Heart left ventricle (tissue), 16 donors: Measurements from ENCODE around the gene GPC2. TPM values are rescaled to one million over a fixed set of nuclear protein-coding genes. Genes with fewer than 3 reads are reported as not detected.

ENCODE experiments used
- ATAC-seq, 4 donors: fragments of 200-7000 bp; cut with Tn5 transposase; one replicate each; pipeline ENCODE4 v1.9.1; 2020 to 2022; ENCODE audit warnings: moderate library complexity in 4 of 4, mild to moderate bottlenecking in 3 of 4, moderate number of reproducible peaks in 1 of 4
- DNase-seq, 5 donors: peaks; one replicate each; pipeline ENCODE4 v3.0.0-alpha.2; 2020
- H3K27ac ChIP-seq, 12 donors: fragments of 200-600 bp; sonication (generic) in 4 of 12; one replicate each; pipeline versions ENCODE4 v1.5.0 to v1.8.0; 2016 to 2022; ENCODE audit warnings: mild to moderate bottlenecking in 2 of 12
- H3K27me3 ChIP-seq, 9 donors: fragments of 200-600 bp; sonication (generic) in 2 of 9; one replicate each; pipeline versions ENCODE4 v1.5.1 to v1.8.0; 2016 to 2022; ENCODE audit warnings: mild to moderate bottlenecking in 3 of 9
- H3K36me3 ChIP-seq, 9 donors: fragments of 200-600 bp; sonication (generic) in 2 of 9; one replicate each; pipeline versions ENCODE4 v1.5.0 to v1.8.0; 2018 to 2022; ENCODE audit warnings: mild to moderate bottlenecking in 2 of 9
- H3K4me1 ChIP-seq, 12 donors: fragments of 200-600 bp; sonication (generic) in 4 of 12; one replicate each; pipeline versions ENCODE4 v1.5.0 to v1.8.0; 2016 to 2022; ENCODE audit warnings: mild to moderate bottlenecking in 3 of 12
- H3K4me3 ChIP-seq, 12 donors: fragments of 200-600 bp; sonication (generic) in 4 of 12; one replicate each; pipeline versions ENCODE4 v1.5.0 to v1.8.0; 2017 to 2022; ENCODE audit warnings: mild to moderate bottlenecking in 9 of 12, moderate library complexity in 4 of 12
- H3K9me3 ChIP-seq, 12 donors: fragments of 200-600 bp; sonication (generic) in 4 of 12; one replicate each; pipeline versions ENCODE4 v1.5.0 to v1.8.0; 2016 to 2022; ENCODE audit warnings: mild to moderate bottlenecking in 1 of 12
- CTCF ChIP-seq, 12 donors: fragments of 200-600 bp; sonication (generic) in 4 of 12; IDR thresholded peaks; one replicate each; pipeline versions ENCODE4 v1.5.0 to v1.8.0; 2018 to 2022; ENCODE audit warnings: antibody characterized with exemption in 12 of 12, mild to moderate bottlenecking in 5 of 12
- POLR2A ChIP-seq, 2 donors: fragments of 450-650 bp; IDR thresholded peaks; one replicate each; pipeline ENCODE4 v1.6.1; 2017; ENCODE audit warnings: antibody characterized with exemption in 2 of 2, mild to moderate bottlenecking in 2 of 2, moderate library complexity in 2 of 2
- WGBS, 4 donors: extraction: QIAGEN DNeasy Blood & Tissue Kit in 2 of 4; methylation state at CpG; one replicate each; pipeline versions ENCODE4 v1.1.5 to v1.1.7; 2013 to 2018; 5-methylcytosine and 5-hydroxymethylcytosine counted together
- intact Hi-C, 10 donors: fragments of 100-400 bp; cut with DNase I; formaldehyde crosslinking; loops; one replicate each; pipeline versions ENCODE4 v1.11.1 to v1.14.2; 2022
- polyA plus RNA-seq, 2 donors: library from polyadenylated mRNA; stranded (reverse); fragments of 200-250 nt; gene quantifications; one replicate each; pipeline ENCODE4 v1.2.3, GENCODE V29; 2013
- total RNA-seq, 9 donors: library from RNA; depleted of rRNA in 2 of 9; stranded (reverse); fragments of >200 nt in 2 of 9; fragmentation: NEBNext Ultra II Directional in 3 of 9; extraction: Animal tissue kit (Norgen Biotek cat#: 25700) in 3 of 9; gene quantifications; one replicate each; pipeline versions ENCODE4 v1.1.0 to v1.2.4, GENCODE V29; 2016 to 2023
- donor health status: ischemic (EF 13 %, LVEDD 7.1; RV severe dilation, severe dysfunction).
- donor health status: healthy with polysubstance abuse.
- donor health status: DM: no; HTN: yes; CAD: no.
- donor health status: DM: no; HTN: no; CAD: no.
- donor health status: ischemic (EF 25% LVEDD 6.9; RV normal size, moderate dysfunction).
- donor health status: ischemic (EF 25% LVEDD 5.7; RV mildly dilated, moderate dysfunction).
- donor health status: healthy.
- donor health status: DM: yes; HTN: yes; CAD: no.
- donor health status: ischemic (EF 35%, LVEDD 5.7; RV mildly dilated, moderate dysfunction).
- donor health status: nonischemic (EF 11% LVEDD 7.7; RV severe dilation, severe dysfunction).
- donor health status: DM: yes; HTN: yes; CAD: no.
- donor health status: PGD.
- donor health status: ischemic (EF 29% LVEDD 5.4; RV normal size, mild dysfunction).
- donor health status: nonischemic (EF 23%, LVEDD 6.1; RV moderate dilation, normal function).

Gene GPC2
- total and polyA plus RNA-seq, 11 donors = 0.27 to 1.1 (median 0.50) TPM; not detected in 2

GRCh38 chr7:100142461-100142860 lies 34.7 kb downstream of the GPC2 start:
- Histone ChIP-seq H3K36me3 (no peaks in the 10 kb centered on the region), H3K9me3 (no peaks in the 10 kb centered on the region), H3K4me1 (no peaks in the 10 kb centered on the region), H3K4me3 (no peak overlapping the region), H3K27me3 (peaks cover 0 to 15% (median 0%) of the 10 kb centered on the region in 9 donors), H3K27ac (no peak overlapping the region)
- intact Hi-C loops = loop anchor here in 1 of 10 donors (10.0 kb wide), 1 partner anchor 202 kb away; no protein-coding TSS in a partner anchor
- DNase-seq (no peak), ATAC-seq (no peak)
- 93 to 95% (median 94%) methylated on average over 3 of the region's 3 CpGs for WGBS, 4 donors
- no peak for TF ChIP-seq POLR2A (IDR thresholded peaks at IDR 0.05)
- no peak for TF ChIP-seq CTCF (IDR thresholded peaks at IDR 0.05)

GRCh38 chr7:100141555-100141949 lies 35.6 kb downstream of the GPC2 start:
- no peak for DNase-seq

GRCh38 chr7:100137851-100138760 lies 39.1 kb downstream of the GPC2 start:
- Histone ChIP-seq H3K36me3 (no peaks in the 10 kb centered on the region), H3K4me3 (no peak overlapping the region), H3K27me3 (peaks cover 0 to 15% (median 0%) of the 10 kb centered on the region in 9 donors), H3K9me3 (no peaks in the 10 kb centered on the region), H3K4me1 (no peaks in the 10 kb centered on the region), H3K27ac (no peak overlapping the region)
- DNase-seq = no peak
- WGBS, 4 donors = 76 to 80% (median 78%) methylated on average over 13 of the region's 13 CpGs
- no peak for ATAC-seq
- TF ChIP-seq CTCF (IDR thresholded peaks at IDR 0.05) (no peak), POLR2A (IDR thresholded peaks at IDR 0.05) (no peak)
- intact Hi-C loops = loop anchor here in 3 of 10 donors (5.0 to 10.0 kb wide), 3 partner anchors 79 to 217 kb away; partner anchors contain the start of genes PILRB (in 1 of the 3) and PVRIG (in 1 of the 3)

More at GRCh38 chr7:100141555-100141949, 35.6 kb downstream of the GPC2 start:
- Histone ChIP-seq H3K9me3 (no peaks in the 10 kb centered on the region), H3K27ac (no peak overlapping the region), H3K4me1 (no peaks in the 10 kb centered on the region), H3K36me3 (no peaks in the 10 kb centered on the region), H3K4me3 (no peak overlapping the region), H3K27me3 (peaks cover 0 to 15% (median 0%) of the 10 kb centered on the region in 9 donors)
- ATAC-seq = no peak
- intact Hi-C loops = loop anchor here in 1 of 10 donors (10.0 kb wide), 1 partner anchor 203 kb away; no protein-coding TSS in a partner anchor
- WGBS, 4 donors = 62 to 67% (median 66%) methylated on average over 3 of the region's 3 CpGs
- TF ChIP-seq CTCF (IDR thresholded peaks at IDR 0.05) (no peak), POLR2A (IDR thresholded peaks at IDR 0.05) (no peak)

GRCh38 chr7:100132697-100133151 lies 44.5 kb downstream of the GPC2 start:
- Histone ChIP-seq H3K4me1 (peaks cover 0 to 16% (median 7%) of the 10 kb centered on the region in 12 donors), H3K36me3 (no peaks in the 10 kb centered on the region), H3K27me3 (no peaks in the 10 kb centered on the region), H3K27ac (no peak overlapping the region), H3K9me3 (no peaks in the 10 kb centered on the region), H3K4me3 (no peak overlapping the region)
- DNase-seq = peak in 2 of 5 donors; percentile 51 to 52
- TF ChIP-seq POLR2A (IDR thresholded peaks at IDR 0.05) (no peak), CTCF (IDR thresholded peaks at IDR 0.05) (peak; percentile 55 to 83 (median 75))
- peak; percentile 78 to 83 (median 80) for ATAC-seq
- intact Hi-C loops = loop anchor here in 9 of 10 donors (2.0 to 10.0 kb wide), 9 partner anchors 80 to 222 kb away; partner anchors contain the start of genes PVRIG (in 6 of the 9) and PILRB (in 1 of the 9)
- WGBS, 4 donors = 20 to 27% (median 25%) methylated on average over 3 of the region's 3 CpGs
